Effector CD8-positive, alpha-beta T cell (primary cell): ENCODE data around the gene GET4.
"Not testable (repeated sequence)": the region's sequence is repeated elsewhere in the genome, so short reads cannot be mapped to it uniquely, and the experiment has no call there.

Experiments used
- DNase-seq: peaks from one replicate; lab custom pipeline; 2025; lab: John Stamatoyannopoulos, UW

The GET4 gene

GRCh38 chr7:915291-916218 lies 39.2 kb downstream of the GET4 start:
- DNase-seq: no peak

GRCh38 chr7:916291-916941 lies 40.1 kb downstream of the GET4 start:
- no peak for DNase-seq

- no peak for DNase-seq
These were observed 41.1 kb downstream of the GET4 start for GRCh38 chr7:917255-918117.

- no peak for DNase-seq
These were observed 41.7 kb downstream of the GET4 start for GRCh38 chr7:918118-918425.

- no peak for DNase-seq
These were observed 42.2 kb downstream of the GET4 start for GRCh38 chr7:918441-919113.

- no peak for DNase-seq
These were observed 42.7 kb downstream of the GET4 start for GRCh38 chr7:919114-919442.

GRCh38 chr7:919924-920341 lies 43.6 kb downstream of the GET4 start:
- DNase-seq: no peak

GRCh38 chr7:920351-921070 lies 44.2 kb downstream of the GET4 start:
- DNase-seq: no peak

GRCh38 chr7:921071-921461 lies 44.7 kb downstream of the GET4 start:
- no peak for DNase-seq

GRCh38 chr7:921581-922333 lies 45.4 kb downstream of the GET4 start:
- DNase-seq: no peak

GRCh38 chr7:922334-923107 lies 46.2 kb downstream of the GET4 start:
- DNase-seq: no peak

GRCh38 chr7:923108-924041 lies 47.0 kb downstream of the GET4 start:
- DNase-seq: peak; percentile 73

- DNase-seq: not testable (repeated sequence)
These were observed 47.7 kb downstream of the GET4 start for GRCh38 chr7:924042-924441.

- DNase-seq: no peak
These were observed 48.3 kb downstream of the GET4 start for GRCh38 chr7:924541-925231.

GRCh38 chr7:925601-926000 lies 49.2 kb downstream of the GET4 start:
- peak; percentile 48 for DNase-seq

GRCh38 chr7:926061-927030 lies 50.0 kb downstream of the GET4 start:
- no peak for DNase-seq
